ENCODE data around the gene PIP4K2A.

DNA sequence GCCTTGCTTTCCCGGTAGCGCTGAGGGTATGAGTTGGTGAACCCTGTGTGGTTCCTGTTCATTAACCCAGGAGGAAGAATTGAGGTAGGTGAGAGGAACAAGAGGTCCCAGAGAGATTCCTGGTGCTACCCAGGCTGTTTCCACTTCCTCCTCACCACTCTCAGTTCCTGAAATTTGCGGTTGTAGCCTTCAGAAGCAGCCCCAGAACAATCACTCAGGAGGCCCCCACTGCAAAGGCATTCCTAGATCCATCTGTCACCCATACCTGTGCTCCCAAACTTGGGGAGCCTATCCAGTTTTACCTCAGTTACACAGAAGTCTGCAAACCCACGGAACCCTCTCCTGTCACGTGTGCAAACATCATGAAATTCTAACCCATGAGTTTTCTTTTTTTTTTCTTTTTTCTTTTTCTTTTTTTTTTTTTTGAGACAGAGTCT lies 9.0 kb upstream of the PIP4K2A start:
- TF ChIP-seq CTCF (conservative IDR thresholded peaks at IDR 0.05; ENCODE audit: low read length), result no peak
- TF ChIP-seq EZH2phosphoT487 (IDR thresholded peaks at IDR 0.05; ENCODE audit: borderline replicate concordance), result no peak

Data from Loucy (cell line).